ENCODE data around the gene LRRC25. TPM values are rescaled to one million over a fixed set of nuclear protein-coding genes. Genes with fewer than 3 reads are reported as not detected.
A peak's percentile ranks its signal among the peaks of the same experiment; 100 is the strongest.
"Not testable (repeated sequence)": the region's sequence is repeated elsewhere in the genome, so short reads cannot be mapped to it uniquely, and the experiment has no call there.

The LRRC25 gene
- total and polyA plus RNA-seq, 8 donors, result 0.98 to 11.2 (median 2.7) TPM; not detected in 2

GRCh38 chr19:18350490-18350889 lies 46.9 kb downstream of the LRRC25 start:
- TF ChIP-seq, protein P1, sequence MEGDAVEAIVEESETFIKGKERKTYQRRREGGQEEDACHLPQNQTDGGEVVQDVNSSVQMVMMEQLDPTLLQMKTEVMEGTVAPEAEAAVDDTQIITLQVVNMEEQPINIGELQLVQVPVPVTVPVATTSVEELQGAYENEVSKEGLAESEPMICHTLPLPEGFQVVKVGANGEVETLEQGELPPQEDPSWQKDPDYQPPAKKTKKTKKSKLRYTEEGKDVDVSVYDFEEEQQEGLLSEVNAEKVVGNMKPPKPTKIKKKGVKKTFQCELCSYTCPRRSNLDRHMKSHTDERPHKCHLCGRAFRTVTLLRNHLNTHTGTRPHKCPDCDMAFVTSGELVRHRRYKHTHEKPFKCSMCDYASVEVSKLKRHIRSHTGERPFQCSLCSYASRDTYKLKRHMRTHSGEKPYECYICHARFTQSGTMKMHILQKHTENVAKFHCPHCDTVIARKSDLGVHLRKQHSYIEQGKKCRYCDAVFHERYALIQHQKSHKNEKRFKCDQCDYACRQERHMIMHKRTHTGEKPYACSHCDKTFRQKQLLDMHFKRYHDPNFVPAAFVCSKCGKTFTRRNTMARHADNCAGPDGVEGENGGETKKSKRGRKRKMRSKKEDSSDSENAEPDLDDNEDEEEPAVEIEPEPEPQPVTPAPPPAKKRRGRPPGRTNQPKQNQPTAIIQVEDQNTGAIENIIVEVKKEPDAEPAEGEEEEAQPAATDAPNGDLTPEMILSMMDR (IDR thresholded peaks at IDR 0.05), result no peak
- TF ChIP-seq POLR2A (IDR thresholded peaks at IDR 0.05), result no peak
- no peak for TF ChIP-seq POLR2AphosphoS5 (IDR thresholded peaks at IDR 0.05)
- no peak for TF ChIP-seq EP300 (IDR thresholded peaks at IDR 0.05)
- H3K9me3 ChIP-seq, result no peaks in the 10 kb centered on the region
- H3K36me3 ChIP-seq, result peaks cover 0 to 56% (median 43%) of the 10 kb centered on the region in 4 donors
- H3K4me1 ChIP-seq, result peaks cover 0 to 17% (median 10%) of the 10 kb centered on the region in 4 donors
- 82 to 92% (median 86%) methylated on average over 9 of the region's 9 CpGs for WGBS, 5 donors
- intact Hi-C loops (cut with DNase I; ENCODE audit: low total_unique reads), result loop anchor here (5.0 kb wide), 1 partner anchor 62 kb away; no protein-coding TSS in a partner anchor
- H3K4me3 ChIP-seq, result no peak overlapping the region
- no peak for DNase-seq
- H3K27me3 ChIP-seq, result no peaks in the 10 kb centered on the region
- no peak overlapping the region for H3K27ac ChIP-seq

DNA sequence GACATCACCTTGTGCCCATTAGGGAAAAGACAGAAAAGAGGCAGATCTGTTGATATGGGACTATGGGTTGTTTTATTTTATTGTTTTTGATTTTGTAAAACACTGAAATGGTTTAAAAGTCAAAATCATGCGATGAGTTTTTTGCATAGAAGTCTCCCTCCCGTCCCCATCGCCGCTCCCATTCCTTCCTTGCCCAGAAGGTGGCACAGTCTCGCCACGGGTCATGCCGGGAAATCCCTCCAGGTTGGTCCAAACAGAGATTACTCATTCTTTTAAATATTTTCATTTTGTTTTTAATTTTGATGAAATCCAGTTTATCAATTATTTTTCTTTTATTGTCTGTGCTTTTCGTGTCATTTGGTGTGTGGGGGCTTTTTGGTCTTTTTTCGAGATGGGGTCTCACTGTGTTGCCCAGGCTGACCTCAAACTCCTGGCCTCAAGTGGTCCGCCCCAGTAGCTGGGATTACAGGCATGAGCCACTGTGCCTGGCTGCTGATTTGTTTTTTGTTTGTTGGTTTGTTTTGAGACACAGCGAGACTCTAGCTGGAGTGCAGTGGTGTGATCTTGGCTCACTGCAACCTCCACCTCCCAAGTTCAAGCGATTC lies 47.8 kb downstream of the LRRC25 start:
- H3K4me3 ChIP-seq, result no peak overlapping the region
- WGBS, 5 donors, result 41 to 49% (median 42%) methylated on average over 12 of the region's 12 CpGs
- DNase-seq, result peak; percentile 67 to 74
- H3K27ac ChIP-seq, result no peak overlapping the region
- no peaks in the 10 kb centered on the region for H3K27me3 ChIP-seq
- no peak for TF ChIP-seq EP300 (IDR thresholded peaks at IDR 0.05)
- no peak for TF ChIP-seq POLR2A (IDR thresholded peaks at IDR 0.05)
- TF ChIP-seq, protein P1 (IDR thresholded peaks at IDR 0.05), result peak in 5 of 7 experiments; percentile 58 to 85 (median 77)
- TF ChIP-seq POLR2AphosphoS5 (IDR thresholded peaks at IDR 0.05), result peak in 1 of 3 donors; percentile 52
- no peaks in the 10 kb centered on the region for H3K9me3 ChIP-seq
- intact Hi-C loops (cut with DNase I; ENCODE audit: low total_unique reads), result loop anchor here (5.0 to 10.0 kb wide), 2 partner anchors 45 to 63 kb away; partner anchors contain the start of gene LRRC25
- peaks cover 0 to 58% (median 41%) of the 10 kb centered on the region in 4 donors for H3K36me3 ChIP-seq
- peaks cover 6 to 25% (median 15%) of the 10 kb centered on the region in 4 donors for H3K4me1 ChIP-seq

- not testable (repeated sequence) for H3K4me3 ChIP-seq, DNase-seq, H3K27me3 ChIP-seq, H3K9me3 ChIP-seq, H3K27ac ChIP-seq
- WGBS, 5 donors, result 80 to 90% (median 88%) methylated on average over 6 of the region's 6 CpGs
- H3K36me3 ChIP-seq, result peaks cover 0 to 64% (median 39%) of the 10 kb centered on the region in 4 donors
- H3K4me1 ChIP-seq, result peaks cover 13 to 33% (median 22%) of the 10 kb centered on the region in 4 donors
- intact Hi-C loops (cut with DNase I; ENCODE audit: low total_unique reads), result loop anchor here (10.0 kb wide), 1 partner anchor 46 kb away; the partner anchor contains the start of gene LRRC25
Observed at GRCh38 chr19:18348818-18349339, 48.5 kb downstream of the LRRC25 start.

DNA sequence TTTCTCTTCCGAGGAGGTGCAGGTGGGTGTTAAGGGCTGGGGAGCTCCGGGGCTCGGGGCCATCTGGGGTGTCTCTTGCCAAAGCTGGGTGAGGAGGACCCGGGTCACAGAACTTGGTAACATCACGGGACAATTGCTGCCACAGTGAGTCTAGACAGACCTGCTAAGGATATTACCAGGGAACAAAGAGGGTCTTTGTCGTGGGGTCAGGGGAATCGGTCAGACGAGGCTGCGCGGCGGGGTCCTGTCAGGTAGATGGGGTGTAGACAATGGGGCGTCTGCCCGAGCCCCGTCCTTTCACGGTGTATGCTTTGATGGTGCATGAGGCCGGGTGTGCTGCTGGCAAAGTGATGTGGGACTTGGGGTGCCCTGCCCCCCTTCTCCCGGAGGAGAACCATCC lies 49.3 kb downstream of the LRRC25 start:
- Histone ChIP-seq H3K27ac (no peak overlapping the region), H3K9me3 (no peaks in the 10 kb centered on the region), H3K36me3 (peaks cover 0 to 61% (median 37%) of the 10 kb centered on the region in 4 donors), H3K4me3 (no peak overlapping the region), H3K27me3 (no peaks in the 10 kb centered on the region), H3K4me1 (peaks cover 17 to 40% (median 27%) of the 10 kb centered on the region in 4 donors)
- TF ChIP-seq, protein P1 (IDR thresholded peaks at IDR 0.05), result no peak
- TF ChIP-seq POLR2AphosphoS5 (IDR thresholded peaks at IDR 0.05) (no peak), POLR2A (IDR thresholded peaks at IDR 0.05) (no peak), EP300 (IDR thresholded peaks at IDR 0.05) (no peak)
- 88 to 94% (median 89%) methylated on average over 13 to 17 of the region's 17 CpGs for WGBS, 5 donors
- DNase-seq, result no peak
- intact Hi-C loops (cut with DNase I; ENCODE audit: low total_unique reads), result loop anchor here (10.0 kb wide), 1 partner anchor 47 kb away; the partner anchor contains the start of gene LRRC25
